Esophagus squamous epithelium (tissue), 5 donors: Measurements from ENCODE around the gene RCAN1. TPM values are rescaled to one million over a fixed set of nuclear protein-coding genes. Genes with fewer than 3 reads are reported as not detected.

Experiments
- DNase-seq: peaks from one replicate; lab custom pipeline; 2025; lab: John Stamatoyannopoulos, UW
- H3K27ac ChIP-seq, 4 donors: fragments of 200-600 bp; sonication (generic); one replicate each; pipeline ENCODE4 v1.5.1; 2016 to 2019; ENCODE audit warnings: mild to moderate bottlenecking in 1 of 4
- H3K27me3 ChIP-seq, 4 donors: fragments of 200-600 bp; sonication (generic); 1 replicate in 3 of 4; 2 replicates in 1 of 4; pipeline versions ENCODE4 v1.5.1 to v1.6.0; 2017 to 2021; ENCODE audit warnings: antibody characterized with exemption in 1 of 4
- H3K36me3 ChIP-seq, 3 donors: fragments of 200-600 bp; sonication (generic); one replicate each; pipeline ENCODE4 v1.5.1; 2016 to 2019
- H3K4me1 ChIP-seq, 3 donors: fragments of 200-600 bp; sonication (generic); one replicate each; pipeline ENCODE4 v1.5.1; 2017 to 2019
- H3K4me3 ChIP-seq, 4 donors: fragments of 200-600 bp; sonication (generic); 1 replicate in 3 of 4; 2 replicates in 1 of 4; pipeline ENCODE4 v1.5.1; 2016 to 2019; ENCODE audit warnings: mild to moderate bottlenecking in 2 of 4, moderate library complexity in 1 of 4
- H3K9me3 ChIP-seq, 3 donors: fragments of 200-600 bp; sonication (generic); one replicate each; pipeline ENCODE4 v1.5.1; 2016 to 2019
- CTCF ChIP-seq, 6 experiments: fragments of 450-650 bp in 4 of 6; fragments of 200-600 bp in 2 of 6; sonication (generic) in 2 of 6; IDR thresholded peaks; one replicate each; pipeline ENCODE4 v1.5.1; 2016 to 2019; ENCODE audit warnings: antibody characterized with exemption in 6 of 6, mild to moderate bottlenecking in 4 of 6, moderate library complexity in 4 of 6
- POLR2A ChIP-seq, 4 donors: fragments of 450-650 bp; IDR thresholded peaks; one replicate each; pipeline ENCODE4 v1.6.1; 2017; ENCODE audit warnings: antibody characterized with exemption in 4 of 4, mild to moderate bottlenecking in 4 of 4, moderate library complexity in 3 of 4
- WGBS, 2 donors: methylation state at CpG; one replicate each; pipeline ENCODE4 v1.1.5; 2018; 5-methylcytosine and 5-hydroxymethylcytosine counted together
- intact Hi-C: fragments of 100-400 bp; cut with DNase I; formaldehyde crosslinking; loops from one replicate; pipeline ENCODE4 v1.15.0; 2022
- total RNA-seq, 4 donors: library from RNA; depleted of rRNA; stranded (reverse); fragments of >200 nt; gene quantifications; one replicate each; pipeline ENCODE4 v1.1.0, GENCODE V29; 2016
- donor health status: DM: yes; HTN: yes; CAD: no.

The RCAN1 gene
- total RNA-seq, 4 donors from 2014 or later = 12.4 to 21.0 (median 17.0) TPM

DNA sequence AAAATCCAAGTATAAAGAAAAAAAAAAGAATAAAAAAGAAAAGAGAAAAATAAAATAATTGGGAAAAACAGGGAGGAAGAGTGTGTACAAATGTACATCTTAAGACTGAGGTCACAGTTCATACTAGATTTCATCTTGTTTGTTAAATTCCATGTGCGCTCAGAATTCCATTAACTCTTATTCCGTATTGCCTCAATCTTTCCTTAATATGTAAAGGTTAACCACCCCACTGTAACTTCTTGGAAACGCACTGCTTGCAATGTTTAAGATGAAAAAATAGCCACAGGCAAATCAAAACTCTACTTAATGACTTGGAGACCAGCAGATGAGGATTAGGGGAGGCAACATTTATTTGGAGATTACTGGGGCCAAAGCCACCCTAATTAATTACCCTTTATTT, 79.0 kb downstream of the RCAN1 start:
- WGBS, 2 donors = 81 to 98% methylated on average over 3 of the region's 3 CpGs
- DNase-seq = no peak
- Histone ChIP-seq H3K4me1 (no peaks in the 10 kb centered on the region), H3K27ac (no peak overlapping the region), H3K4me3 (no peak overlapping the region), H3K36me3 (no peaks in the 10 kb centered on the region), H3K9me3 (no peaks in the 10 kb centered on the region), H3K27me3 (no peaks in the 10 kb centered on the region)
- no peak for TF ChIP-seq POLR2A (IDR thresholded peaks at IDR 0.05)
- no peak for TF ChIP-seq CTCF (IDR thresholded peaks at IDR 0.05)
- intact Hi-C loops = no loop called here

DNA sequence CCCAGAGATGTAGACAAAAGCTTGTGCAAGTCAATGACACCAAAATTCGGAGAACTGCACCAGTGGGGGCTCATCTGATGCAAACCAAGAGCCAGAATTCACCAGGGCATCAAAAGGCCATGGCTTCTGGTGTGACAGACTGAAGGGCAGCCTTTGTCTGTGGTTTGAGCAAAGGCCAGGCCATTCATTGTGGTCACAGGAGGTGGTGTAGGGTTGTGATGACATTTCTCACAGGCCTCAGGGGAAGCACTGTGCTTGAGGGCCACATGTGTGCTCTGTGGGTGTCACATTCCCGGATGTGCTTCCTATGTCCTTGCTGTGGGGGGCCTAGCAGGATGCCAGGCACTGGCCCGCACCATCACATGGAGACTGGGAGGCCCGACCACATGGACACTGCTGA, 80.4 kb downstream of the RCAN1 start:
- 56 to 90% methylated on average over 2 to 3 of the region's 4 CpGs for WGBS, 2 donors
- H3K4me3 ChIP-seq = no peak overlapping the region
- H3K4me1 ChIP-seq = no peaks in the 10 kb centered on the region
- no peaks in the 10 kb centered on the region for H3K36me3 ChIP-seq
- no peak overlapping the region for H3K27ac ChIP-seq
- TF ChIP-seq CTCF (IDR thresholded peaks at IDR 0.05) (no peak), POLR2A (IDR thresholded peaks at IDR 0.05) (no peak)
- no peaks in the 10 kb centered on the region for H3K9me3 ChIP-seq
- DNase-seq = no peak
- no peaks in the 10 kb centered on the region for H3K27me3 ChIP-seq
- intact Hi-C loops = no loop called here

DNA sequence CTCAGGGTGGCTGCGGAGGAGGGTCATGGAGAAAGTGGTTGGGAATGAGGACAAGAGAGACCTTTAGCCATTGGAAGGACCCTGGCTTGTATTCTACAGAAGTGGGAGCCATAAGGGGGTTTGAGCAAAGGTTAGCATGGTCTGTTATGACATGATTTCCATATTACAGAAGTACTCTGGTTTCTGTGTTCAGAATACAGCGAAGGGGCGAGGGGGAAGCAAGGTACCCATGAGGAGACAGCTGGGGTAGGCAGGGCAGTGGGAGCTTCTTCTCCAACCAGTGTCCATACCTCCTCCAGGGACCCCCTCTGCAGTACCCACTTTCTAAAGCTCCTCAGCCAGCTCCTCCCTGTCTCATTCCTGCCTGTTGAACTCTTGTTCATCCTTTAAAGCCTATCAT, 81.0 kb downstream of the RCAN1 start:
- intact Hi-C loops = no loop called here
- no peak for DNase-seq
- H3K36me3 ChIP-seq = no peaks in the 10 kb centered on the region
- H3K27me3 ChIP-seq = no peaks in the 10 kb centered on the region
- H3K4me1 ChIP-seq = no peaks in the 10 kb centered on the region
- H3K27ac ChIP-seq = no peak overlapping the region
- TF ChIP-seq CTCF (IDR thresholded peaks at IDR 0.05) = no peak
- no peak for TF ChIP-seq POLR2A (IDR thresholded peaks at IDR 0.05)
- H3K4me3 ChIP-seq = no peak overlapping the region
- 77 to 89% methylated on average over 3 of the region's 3 CpGs for WGBS, 2 donors
- no peaks in the 10 kb centered on the region for H3K9me3 ChIP-seq

GRCh38 chr21:34531399-34531798, 83.5 kb downstream of the RCAN1 start:
- WGBS, 2 donors = 85 to 89% methylated on average over 6 of the region's 6 CpGs
- no peaks in the 10 kb centered on the region for H3K36me3 ChIP-seq
- TF ChIP-seq CTCF (IDR thresholded peaks at IDR 0.05) (no peak), POLR2A (IDR thresholded peaks at IDR 0.05) (no peak)
- H3K4me1 ChIP-seq = peaks cover 7 to 22% (median 8%) of the 10 kb centered on the region in 3 donors
- DNase-seq = no peak
- H3K4me3 ChIP-seq = no peak overlapping the region
- no peak overlapping the region for H3K27ac ChIP-seq
- intact Hi-C loops = no loop called here
- H3K9me3 ChIP-seq = no peaks in the 10 kb centered on the region
- H3K27me3 ChIP-seq = no peaks in the 10 kb centered on the region

DNA sequence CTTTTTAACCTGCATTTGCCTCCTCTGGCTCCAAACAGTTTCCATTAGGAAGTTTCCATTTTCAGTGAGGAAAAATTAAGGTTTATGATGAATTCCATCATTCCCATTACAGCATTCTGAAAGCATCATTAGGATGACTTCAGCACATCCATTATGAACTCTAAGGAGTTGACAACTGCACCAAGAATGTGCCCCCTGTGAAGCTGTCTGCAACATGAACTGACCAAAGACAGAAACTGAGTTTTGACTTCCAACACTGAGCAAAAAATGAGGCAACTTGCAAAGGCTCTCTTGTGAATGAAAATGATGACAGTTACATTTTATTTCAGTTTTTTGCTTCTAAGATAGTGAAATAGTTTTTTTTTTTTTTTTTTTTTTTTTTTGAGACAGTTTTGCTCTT, 84.7 kb downstream of the RCAN1 start:
- TF ChIP-seq POLR2A (IDR thresholded peaks at IDR 0.05) (no peak), CTCF (IDR thresholded peaks at IDR 0.05) (no peak)
- H3K27me3 ChIP-seq = no peaks in the 10 kb centered on the region
- no peak for DNase-seq
- H3K4me1 ChIP-seq = peaks cover 7 to 33% (median 16%) of the 10 kb centered on the region in 3 donors
- no peak overlapping the region for H3K4me3 ChIP-seq
- no peak overlapping the region for H3K27ac ChIP-seq
- intact Hi-C loops = no loop called here
- H3K9me3 ChIP-seq = no peaks in the 10 kb centered on the region
- no peaks in the 10 kb centered on the region for H3K36me3 ChIP-seq
